BLaER1 (cell line): ENCODE results near the gene GRPEL2.
A peak's percentile ranks its signal among the peaks of the same experiment; 100 is the strongest.

ENCODE experiments used
- H3K27ac ChIP-seq: shearing (Covaris generic); formaldehyde crosslinking; 2 replicates; pipeline ENCODE4 v1.8.1; 2022
- H3K27me3 ChIP-seq: shearing (Covaris generic); formaldehyde crosslinking; 2 replicates; pipeline ENCODE4 v1.8.1; 2022
- H3K36me3 ChIP-seq: shearing (Covaris generic); formaldehyde crosslinking; 2 replicates; pipeline ENCODE4 v1.8.1; 2022
- H3K4me1 ChIP-seq: shearing (Covaris generic); formaldehyde crosslinking; 2 replicates; pipeline ENCODE4 v1.8.1; 2022
- H3K4me2 ChIP-seq: shearing (Covaris generic); formaldehyde crosslinking; 2 replicates; pipeline ENCODE4 v1.8.1; 2022
- H3K4me3 ChIP-seq: shearing (Covaris generic); formaldehyde crosslinking; 2 replicates; pipeline ENCODE4 v1.8.1; 2022
- H3K9ac ChIP-seq: shearing (Covaris generic); formaldehyde crosslinking; 2 replicates; pipeline ENCODE4 v1.8.1; 2022
- H3K9me3 ChIP-seq: shearing (Covaris generic); formaldehyde crosslinking; 2 replicates; pipeline ENCODE4 v1.8.1; 2022
- H4K20me1 ChIP-seq: shearing (Covaris generic); formaldehyde crosslinking; 2 replicates; pipeline ENCODE4 v1.8.1; 2022
- Cebpa-rat ChIP-seq: shearing (Covaris generic); IDR thresholded peaks from 2 replicates; pipeline ENCODE4 v1.8.1; 2022

GRPEL2 gene

GRCh38 chr5:149363936-149364335 is 18.6 kb downstream of the GRPEL2 start:
- Histone ChIP-seq H3K27me3 (no peaks in the 10 kb centered on the region), H4K20me1 (no peaks in the 10 kb centered on the region; the same call in 1 of the 2 replicates), H3K36me3 (peaks cover 39% of the 10 kb centered on the region), H3K4me1 (peaks cover 28% of the 10 kb centered on the region), H3K9me3 (no peaks in the 10 kb centered on the region), H3K27ac (no peak overlapping the region), H3K4me3 (no peak overlapping the region), H3K9ac (no peak overlapping the region), H3K4me2 (no peak overlapping the region)
- no peak for TF ChIP-seq Cebpa-rat

- H3K9me3 ChIP-seq = no peaks in the 10 kb centered on the region
- no peak for TF ChIP-seq Cebpa-rat
- no peaks in the 10 kb centered on the region for H4K20me1 ChIP-seq
- H3K4me1 ChIP-seq = peaks cover 20% of the 10 kb centered on the region
- peaks cover 43% of the 10 kb centered on the region for H3K36me3 ChIP-seq
- H3K9ac ChIP-seq = no peak overlapping the region
- H3K4me3 ChIP-seq = no peak overlapping the region
- H3K27me3 ChIP-seq = no peaks in the 10 kb centered on the region
- no peak overlapping the region for H3K4me2 ChIP-seq
- H3K27ac ChIP-seq = no peak overlapping the region
Observed at GRCh38 chr5:149364719-149365118, 19.4 kb downstream of the GRPEL2 start.

- H3K4me3 ChIP-seq = no peak overlapping the region
- H3K9ac ChIP-seq = no peak overlapping the region
- no peak overlapping the region for H3K27ac ChIP-seq
- peaks cover 43% of the 10 kb centered on the region for H3K36me3 ChIP-seq
- no peak overlapping the region for H3K4me2 ChIP-seq
- no peaks in the 10 kb centered on the region for H3K27me3 ChIP-seq
- peaks cover 13% of the 10 kb centered on the region for H3K4me1 ChIP-seq
- TF ChIP-seq Cebpa-rat = no peak
- no peaks in the 10 kb centered on the region for H4K20me1 ChIP-seq
- no peaks in the 10 kb centered on the region for H3K9me3 ChIP-seq
Observed at GRCh38 chr5:149365418-149365817, 20.1 kb downstream of the GRPEL2 start.

GRCh38 chr5:149366169-149366729 is 20.9 kb downstream of the GRPEL2 start:
- no peak overlapping the region for H3K4me3 ChIP-seq
- no peaks in the 10 kb centered on the region for H3K27me3 ChIP-seq
- TF ChIP-seq Cebpa-rat = no peak

GRCh38 chr5:149367249-149367971 is 22.1 kb downstream of the GRPEL2 start:
- Histone ChIP-seq H3K36me3 (peaks cover 43% of the 10 kb centered on the region), H3K4me2 (no peak overlapping the region), H3K27me3 (no peaks in the 10 kb centered on the region), H3K9ac (no peak overlapping the region), H3K4me3 (no peak overlapping the region), H3K27ac (no peak overlapping the region), H3K4me1 (peaks cover 20% of the 10 kb centered on the region), H4K20me1 (no peaks in the 10 kb centered on the region), H3K9me3 (no peaks in the 10 kb centered on the region)
- TF ChIP-seq Cebpa-rat = no peak

More at GRCh38 chr5:149366169-149366729, 20.9 kb downstream of the GRPEL2 start:
- no peak overlapping the region for H3K4me2 ChIP-seq
- H3K36me3 ChIP-seq = peaks cover 43% of the 10 kb centered on the region
- no peak overlapping the region for H3K27ac ChIP-seq
- H3K4me1 ChIP-seq = peaks cover 10% of the 10 kb centered on the region
- no peaks in the 10 kb centered on the region for H3K9me3 ChIP-seq
- H4K20me1 ChIP-seq = no peaks in the 10 kb centered on the region
- H3K9ac ChIP-seq = no peak overlapping the region

- Histone ChIP-seq H3K4me2 (no peak overlapping the region), H3K36me3 (peaks cover 37% of the 10 kb centered on the region), H3K4me1 (peaks cover 26% of the 10 kb centered on the region), H3K27me3 (no peaks in the 10 kb centered on the region), H3K9ac (no peak overlapping the region), H4K20me1 (no peaks in the 10 kb centered on the region), H3K9me3 (no peaks in the 10 kb centered on the region), H3K4me3 (no peak overlapping the region), H3K27ac (no peak overlapping the region)
- no peak for TF ChIP-seq Cebpa-rat
Observed at GRCh38 chr5:149367972-149368645, 22.8 kb downstream of the GRPEL2 start.

- Histone ChIP-seq H3K9ac (no peak overlapping the region), H4K20me1 (no peaks in the 10 kb centered on the region), H3K36me3 (peaks cover 18% of the 10 kb centered on the region), H3K4me3 (no peak overlapping the region), H3K4me1 (peaks cover 26% of the 10 kb centered on the region), H3K9me3 (no peaks in the 10 kb centered on the region), H3K4me2 (no peak overlapping the region), H3K27me3 (no peaks in the 10 kb centered on the region), H3K27ac (no peak overlapping the region)
- no peak for TF ChIP-seq Cebpa-rat
Observed at GRCh38 chr5:149370878-149371277, 25.6 kb downstream of the GRPEL2 start.

GRCh38 chr5:149371296-149371962 is 26.1 kb downstream of the GRPEL2 start:
- Histone ChIP-seq H3K9ac (no peak overlapping the region; the same call in 1 of the 2 replicates), H3K4me1 (peaks cover 26% of the 10 kb centered on the region), H3K4me2 (peak overlapping the region; percentile 44; the same call in 1 of the 2 replicates), H3K27me3 (no peaks in the 10 kb centered on the region), H3K9me3 (no peaks in the 10 kb centered on the region), H3K27ac (no peak overlapping the region), H4K20me1 (no peaks in the 10 kb centered on the region), H3K36me3 (peaks cover 15% of the 10 kb centered on the region), H3K4me3 (no peak overlapping the region)
- no peak for TF ChIP-seq Cebpa-rat

- Histone ChIP-seq H3K36me3 (peaks cover 15% of the 10 kb centered on the region), H4K20me1 (no peaks in the 10 kb centered on the region), H3K27me3 (no peaks in the 10 kb centered on the region), H3K27ac (no peak overlapping the region; the same call in 1 of the 2 replicates), H3K9ac (peak overlapping the region; percentile 4; the same call in 1 of the 2 replicates), H3K4me3 (no peak overlapping the region), H3K4me1 (peaks cover 22% of the 10 kb centered on the region), H3K9me3 (no peaks in the 10 kb centered on the region), H3K4me2 (peak overlapping the region; percentile 44)
- TF ChIP-seq Cebpa-rat = no peak
Observed at GRCh38 chr5:149372076-149372795, 26.9 kb downstream of the GRPEL2 start.
